Naive thymus-derived CD4-positive, alpha-beta T cell (primary cell): ENCODE measurements around the gene MARS2. TPM values are rescaled to one million over a fixed set of nuclear protein-coding genes. Genes with fewer than 3 reads are reported as not detected.
"Not testable (repeated sequence)": the region's sequence is repeated elsewhere in the genome, so short reads cannot be mapped to it uniquely, and the experiment has no call there.

Experiments used
- ATAC-seq: fragments of 150-1000 bp; cut with Tn5 transposase; 2 replicates; pipeline ENCODE4 v1.10.0; 2021; ENCODE audit warnings: mild to moderate bottlenecking, moderate library complexity
- CTCF ChIA-PET: fragments of 350-600 bp; sonication (Branson Sonifier 250); formaldehyde crosslinking; loops from one replicate; lab custom pipeline; 2021; ENCODE audit warnings: antibody characterized with exemption; lab: Charles Lee
- POLR2A ChIA-PET: fragments of 350-600 bp; sonication (Branson Sonifier 250); formaldehyde crosslinking; loops from one replicate; lab custom pipeline; 2021; ENCODE audit warnings: antibody characterized with exemption, inconsistent platforms; lab: Charles Lee
- DNase-seq, 9 donors: peaks; one replicate each; pipeline versions ENCODE4 v3.0.0 to v3.0.0-alpha.2; 2020 to 2022; ENCODE audit warnings: mixed read lengths in 1 of 9
- H3K27ac ChIP-seq: one replicate; pipeline ENCODE4 v1.7.0; 2013; ENCODE audit warnings: mild to moderate bottlenecking, low read depth, low read length, moderate library complexity
- H3K27me3 ChIP-seq, 2 donors: one replicate each; pipeline ENCODE4 v1.7.0; 2013; ENCODE audit warnings: low read length in 2 of 2, mild to moderate bottlenecking in 2 of 2, moderate library complexity in 2 of 2; ENCODE audit not compliant: control insufficient read depth in 2 of 2, insufficient read depth in 2 of 2
- H3K36me3 ChIP-seq, 3 experiments: 1 replicate in 2 of 3; 2 replicates in 1 of 3; pipeline ENCODE4 v1.7.0; 2013; ENCODE audit warnings: low read length in 3 of 3, mild to moderate bottlenecking in 3 of 3, moderate library complexity in 1 of 3; ENCODE audit not compliant: insufficient read depth in 3 of 3, control insufficient read depth in 2 of 3
- H3K4me1 ChIP-seq, 2 donors: one replicate each; pipeline ENCODE4 v1.7.0; 2013; ENCODE audit warnings: low read length in 2 of 2, mild to moderate bottlenecking in 2 of 2, moderate library complexity in 1 of 2; ENCODE audit not compliant: control insufficient read depth in 2 of 2, insufficient read depth in 2 of 2
- H3K4me3 ChIP-seq: 2 replicates; pipeline ENCODE4 v1.7.0; 2013; ENCODE audit warnings: mild to moderate bottlenecking, low read length
- H3K9me3 ChIP-seq, 3 experiments: 1 replicate in 2 of 3; 2 replicates in 1 of 3; pipeline ENCODE4 v1.7.0; 2013; ENCODE audit warnings: low read length in 3 of 3; ENCODE audit not compliant: control insufficient read depth in 2 of 3
- H3K27ac Mint-ChIP-seq, 9 donors: one replicate each; pipeline ENCODE4 v1.8.0; 2020 to 2022; ENCODE audit warnings: mixed read lengths in 9 of 9, mild to moderate bottlenecking in 8 of 9, moderate library complexity in 5 of 9, inconsistent platforms in 2 of 9
- H3K27me3 Mint-ChIP-seq, 5 donors: one replicate each; pipeline ENCODE4 v1.8.0; 2021 to 2022; ENCODE audit warnings: mixed read lengths in 5 of 5, mild to moderate bottlenecking in 1 of 5
- H3K36me3 Mint-ChIP-seq, 5 donors: one replicate each; pipeline ENCODE4 v1.8.0; 2020 to 2022; ENCODE audit warnings: mixed read lengths in 5 of 5, mild to moderate bottlenecking in 3 of 5, inconsistent platforms in 1 of 5
- H3K4me1 Mint-ChIP-seq, 7 donors: one replicate each; pipeline ENCODE4 v1.8.0; 2020 to 2022; ENCODE audit warnings: mixed read lengths in 7 of 7, mild to moderate bottlenecking in 3 of 7, inconsistent platforms in 1 of 7
- H3K4me3 Mint-ChIP-seq, 10 donors: one replicate each; pipeline ENCODE4 v1.8.0; 2020 to 2022; ENCODE audit warnings: mild to moderate bottlenecking in 10 of 10, mixed read lengths in 10 of 10, moderate library complexity in 6 of 10, inconsistent platforms in 2 of 10
- H3K9me3 Mint-ChIP-seq, 11 donors: one replicate each; pipeline ENCODE4 v1.8.0; 2020 to 2022; ENCODE audit warnings: mixed read lengths in 11 of 11, mild to moderate bottlenecking in 4 of 11, inconsistent platforms in 1 of 11, moderate library complexity in 1 of 11
- intact Hi-C, 2 donors: fragments of 100-400 bp; cut with micrococcal nuclease; formaldehyde crosslinking; loops; one replicate each; pipeline ENCODE4 v1.15.1; 2023
- polyA plus RNA-seq, 2 donors: library from polyadenylated mRNA; unstranded; fragments of 300-500 nt; fragmentation: Illumina TruSeq; gene quantifications; one replicate each; pipeline ENCODE4 v1.2.3, GENCODE V29; 2021
- total RNA-seq, 6 experiments: library from RNA in 5 of 6; stranded (reverse) in 5 of 6; gene quantifications; 1 replicate in 5 of 6; 2 replicates in 1 of 6; pipeline ENCODE4 v1.2.3 and lab custom pipeline; 2021 to 2026

MARS2 gene
- total and polyA plus RNA-seq, 7 experiments from 2014 or later = 7.7 to 15.4 (median 10.0) TPM

DNA sequence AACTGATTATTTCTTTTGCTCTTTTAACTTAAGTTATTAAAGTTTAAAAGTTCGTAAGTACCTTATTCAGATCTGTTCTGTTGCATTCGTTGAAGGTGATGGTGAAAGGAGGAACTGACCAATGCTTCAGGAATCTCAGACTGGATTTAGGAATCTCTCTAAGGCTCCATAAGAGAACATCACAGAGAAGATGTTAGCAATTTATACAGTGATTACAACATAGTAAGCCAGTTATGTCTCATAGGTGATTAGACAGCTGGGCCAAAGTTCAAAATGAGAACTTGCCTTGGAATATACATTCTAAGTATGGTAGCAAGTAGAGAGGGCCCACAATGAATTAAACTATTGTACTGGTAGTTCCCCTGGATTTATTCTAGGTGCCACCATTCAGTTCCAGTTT lies 3.2 kb downstream of the MARS2 start:
- peaks cover 29 to 32% of the 10 kb centered on the region in 2 donors for H3K4me1 ChIP-seq
- no peaks in the 10 kb centered on the region for H3K27me3 ChIP-seq
- DNase-seq (no peak), ATAC-seq (no peak)
- Mint-ChIP-seq H3K4me3 (peak overlapping the region; percentile 14 to 78 (median 49)), H3K27me3 (no peaks in the 10 kb centered on the region), H3K36me3 (peaks cover 0 to 22% (median 12%) of the 10 kb centered on the region in 5 donors), H3K27ac (no peak overlapping the region), H3K4me1 (peaks cover 40 to 78% (median 62%) of the 10 kb centered on the region in 7 donors), H3K9me3 (no peaks in the 10 kb centered on the region)
- intact Hi-C loops = loop anchor here (5.0 to 10.0 kb wide), 6 partner anchors 156 to 1641 kb away; partner anchors contain the start of gene DNAH7 (in 1 of the 2)
- no peak overlapping the region for H3K27ac ChIP-seq
- POLR2A ChIA-PET = no interaction called here
- CTCF ChIA-PET = interaction anchor here (2.4 kb wide), 1 partner anchor 591 kb away, joined by 11 read pairs; no protein-coding TSS in a partner anchor
- H3K9me3 ChIP-seq = no peaks in the 10 kb centered on the region
- H3K4me3 ChIP-seq = peak overlapping the region; percentile 3
- H3K36me3 ChIP-seq = peaks cover 0 to 12% (median 4%) of the 10 kb centered on the region in 3 experiments

DNA sequence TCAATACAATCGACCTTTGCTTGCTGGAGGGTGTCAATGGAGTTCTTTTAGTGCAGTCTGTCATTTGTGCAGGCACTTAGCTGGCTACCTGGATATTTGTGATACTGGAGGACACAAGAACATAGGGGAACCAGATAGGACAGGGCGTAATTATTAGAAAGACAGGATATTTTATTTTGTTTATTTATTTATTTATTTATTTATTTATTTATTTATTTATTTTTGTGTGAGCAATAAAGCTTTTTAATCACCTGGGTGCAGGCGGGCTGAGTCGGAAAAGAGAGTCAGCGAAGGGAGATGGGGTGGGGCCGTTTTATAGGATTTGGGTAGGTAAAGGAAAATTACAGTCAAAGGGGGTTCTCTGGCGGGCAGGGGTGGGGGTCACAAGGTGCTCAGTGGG lies 4.0 kb downstream of the MARS2 start:
- peaks cover 40 to 76% (median 64%) of the 10 kb centered on the region in 7 donors for H3K4me1 Mint-ChIP-seq
- H3K4me3 ChIP-seq, H3K27me3 ChIP-seq, H3K9me3 ChIP-seq, H3K27ac ChIP-seq, ATAC-seq, POLR2A ChIA-PET, H3K27me3 Mint-ChIP-seq, H3K9me3 Mint-ChIP-seq, DNase-seq: not testable (repeated sequence)
- H3K4me1 ChIP-seq = peaks cover 29 to 32% of the 10 kb centered on the region in 2 donors
- peak overlapping the region in 1 of 9 donors; percentile 90 for H3K27ac Mint-ChIP-seq
- peaks cover 0 to 23% (median 12%) of the 10 kb centered on the region in 5 donors for H3K36me3 Mint-ChIP-seq
- H3K36me3 ChIP-seq = peaks cover 0 to 12% (median 4%) of the 10 kb centered on the region in 3 experiments
- intact Hi-C loops = loop anchor here (5.0 to 10.0 kb wide), 6 partner anchors 156 to 1642 kb away; partner anchors contain the start of gene DNAH7 (in 1 of the 2)
- CTCF ChIA-PET = interaction anchor here (0.6 kb wide), 2 partner anchors 9 to 715 kb away, joined by 3 read pairs; no protein-coding TSS in a partner anchor
- H3K4me3 Mint-ChIP-seq = peak overlapping the region in 9 of 10 donors; percentile 14 to 73 (median 53)

DNA sequence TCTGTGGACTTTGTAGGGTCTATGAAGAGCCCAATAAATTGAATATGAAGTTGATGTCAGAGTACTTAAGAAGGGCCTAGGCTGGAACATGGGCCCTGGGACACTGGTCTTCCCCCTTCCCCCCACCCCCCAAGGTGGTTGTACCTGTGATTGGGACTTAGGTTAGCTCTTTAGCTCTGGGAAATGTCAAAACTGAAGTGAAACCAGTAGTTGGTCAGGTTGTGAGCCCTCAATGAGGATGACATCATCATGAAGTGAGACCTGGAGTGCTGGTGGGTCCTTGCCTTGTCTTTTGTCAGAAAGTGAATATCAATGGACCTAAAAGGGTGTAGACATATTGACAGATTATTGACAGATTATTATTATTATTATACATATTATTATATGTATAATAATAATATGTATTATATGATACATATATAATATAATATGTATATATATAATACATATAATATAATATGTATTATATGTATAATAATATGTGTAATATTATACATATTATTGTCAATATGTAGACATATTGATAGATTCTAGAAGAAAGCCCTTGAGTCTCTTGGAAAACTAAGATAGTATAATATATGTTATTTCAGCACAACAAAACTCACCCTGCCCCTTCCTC lies 5.4 kb downstream of the MARS2 start:
- Histone ChIP-seq H3K36me3 (peaks cover 0 to 8% (median 4%) of the 10 kb centered on the region in 3 experiments), H3K9me3 (no peaks in the 10 kb centered on the region), H3K27ac (no peak overlapping the region), H3K27me3 (no peaks in the 10 kb centered on the region), H3K4me3 (no peak overlapping the region), H3K4me1 (peaks cover 28 to 29% of the 10 kb centered on the region in 2 donors)
- no peak overlapping the region for H3K27ac Mint-ChIP-seq
- H3K9me3 Mint-ChIP-seq = no peaks in the 10 kb centered on the region
- peak overlapping the region in 1 of 10 donors; percentile 66 for H3K4me3 Mint-ChIP-seq
- H3K27me3 Mint-ChIP-seq = no peaks in the 10 kb centered on the region
- peaks cover 0 to 27% (median 13%) of the 10 kb centered on the region in 5 donors for H3K36me3 Mint-ChIP-seq
- ATAC-seq (no peak), DNase-seq (no peak)
- intact Hi-C loops = no loop called here
- POLR2A ChIA-PET = no interaction called here
- CTCF ChIA-PET = no interaction called here
- peaks cover 37 to 69% (median 57%) of the 10 kb centered on the region in 7 donors for H3K4me1 Mint-ChIP-seq

DNA sequence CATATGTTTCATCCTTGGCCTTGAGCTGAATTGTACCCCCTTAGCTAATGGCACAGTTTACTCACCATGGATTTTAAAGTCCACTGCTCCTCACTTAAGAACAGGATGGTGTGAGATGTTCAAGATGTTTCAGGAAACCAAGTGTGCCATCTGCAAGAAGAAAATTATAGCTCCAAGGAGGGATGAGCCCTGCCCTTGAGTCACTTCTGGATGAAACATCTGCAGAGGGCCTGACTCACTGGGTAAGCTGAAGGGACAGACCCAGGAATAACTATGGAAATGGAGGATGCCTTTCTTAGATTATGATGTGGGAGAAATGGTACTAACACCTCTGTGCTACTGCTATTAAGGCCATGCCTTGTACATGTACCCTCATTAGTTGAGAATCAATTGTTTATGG lies 6.4 kb downstream of the MARS2 start:
- no peak overlapping the region for H3K4me3 Mint-ChIP-seq
- no peaks in the 10 kb centered on the region for H3K27me3 Mint-ChIP-seq
- CTCF ChIA-PET = no interaction called here
- no peak overlapping the region for H3K27ac Mint-ChIP-seq
- intact Hi-C loops = no loop called here
- ATAC-seq = no peak
- no peak for DNase-seq
- peaks cover 31 to 60% (median 50%) of the 10 kb centered on the region in 7 donors for H3K4me1 Mint-ChIP-seq
- peaks cover 0 to 31% (median 13%) of the 10 kb centered on the region in 5 donors for H3K36me3 Mint-ChIP-seq
- H3K4me1 ChIP-seq = peaks cover 21 to 22% of the 10 kb centered on the region in 2 donors
- no peaks in the 10 kb centered on the region for H3K9me3 ChIP-seq
- H3K27ac ChIP-seq = no peak overlapping the region
- peaks cover 0 to 6% (median 4%) of the 10 kb centered on the region in 3 experiments for H3K36me3 ChIP-seq
- H3K27me3 ChIP-seq = no peaks in the 10 kb centered on the region
- POLR2A ChIA-PET = no interaction called here
- H3K4me3 ChIP-seq = no peak overlapping the region
- no peaks in the 10 kb centered on the region for H3K9me3 Mint-ChIP-seq

DNA sequence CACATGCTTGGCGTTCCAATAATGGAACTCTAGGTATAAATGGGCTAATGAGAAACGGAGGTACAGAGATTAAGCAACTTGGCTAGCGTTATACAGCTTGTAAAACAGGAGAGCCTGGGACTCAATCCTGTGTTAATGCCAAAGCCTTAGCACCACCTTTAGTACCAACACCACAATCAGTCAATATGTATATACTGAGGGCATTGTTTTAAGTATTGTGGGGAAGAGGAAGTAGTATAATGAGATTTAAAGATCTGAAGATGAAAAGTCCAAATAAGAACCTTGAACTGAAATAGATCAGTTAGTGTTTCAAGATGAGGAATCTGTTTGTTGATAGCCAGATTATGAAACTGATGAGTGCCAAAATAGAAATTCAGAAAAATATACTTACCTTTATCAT lies 8.1 kb downstream of the MARS2 start:
- ATAC-seq (no peak), DNase-seq (no peak)
- Histone ChIP-seq H3K4me3 (no peak overlapping the region), H3K9me3 (no peaks in the 10 kb centered on the region), H3K36me3 (peaks cover 0 to 6% (median 4%) of the 10 kb centered on the region in 3 experiments), H3K4me1 (peaks cover 5 to 8% of the 10 kb centered on the region in 2 donors), H3K27me3 (no peaks in the 10 kb centered on the region), H3K27ac (no peak overlapping the region)
- Mint-ChIP-seq H3K27ac (peak overlapping the region in 1 of 9 donors; percentile 49), H3K27me3 (no peaks in the 10 kb centered on the region), H3K4me1 (peaks cover 20 to 45% (median 37%) of the 10 kb centered on the region in 7 donors), H3K9me3 (no peaks in the 10 kb centered on the region), H3K36me3 (peaks cover 0 to 31% (median 13%) of the 10 kb centered on the region in 5 donors), H3K4me3 (no peak overlapping the region)
- POLR2A ChIA-PET = no interaction called here
- CTCF ChIA-PET = no interaction called here
- intact Hi-C loops = no loop called here

DNA sequence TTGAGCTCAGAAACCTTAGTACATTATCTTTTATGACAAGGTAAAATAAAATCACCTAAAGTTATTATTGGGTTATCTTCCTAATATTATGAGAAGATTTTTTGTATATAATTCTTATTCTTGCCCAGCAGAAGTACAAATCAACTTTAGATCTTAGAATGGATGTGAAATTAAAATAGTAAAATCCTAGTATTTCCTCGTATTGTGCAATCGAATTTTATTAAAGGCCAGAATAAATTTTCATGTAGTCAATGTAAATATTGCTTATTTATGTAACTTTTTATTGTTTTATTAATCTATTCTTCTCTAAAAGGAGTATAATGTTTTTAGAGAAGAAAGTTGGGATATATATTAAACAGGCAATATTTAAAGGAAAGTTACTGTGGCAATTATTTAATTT lies 12.7 kb downstream of the MARS2 start:
- H3K27me3 Mint-ChIP-seq = no peaks in the 10 kb centered on the region
- DNase-seq = no peak
- H3K4me1 ChIP-seq = no peaks in the 10 kb centered on the region
- H3K27me3 ChIP-seq = no peaks in the 10 kb centered on the region
- intact Hi-C loops = no loop called here
- peaks cover 0 to 10% (median 0%) of the 10 kb centered on the region in 5 donors for H3K36me3 Mint-ChIP-seq
- no peak overlapping the region for H3K4me3 ChIP-seq
- no peaks in the 10 kb centered on the region for H3K36me3 ChIP-seq
- POLR2A ChIA-PET = no interaction called here
- H3K27ac ChIP-seq = no peak overlapping the region
- no peak overlapping the region for H3K27ac Mint-ChIP-seq
- peaks cover 0 to 9% (median 6%) of the 10 kb centered on the region in 7 donors for H3K4me1 Mint-ChIP-seq
- H3K9me3 Mint-ChIP-seq = no peaks in the 10 kb centered on the region
- no peak overlapping the region for H3K4me3 Mint-ChIP-seq
- no peaks in the 10 kb centered on the region for H3K9me3 ChIP-seq
- CTCF ChIA-PET = interaction anchor here (0.6 kb wide), 1 partner anchor 84 kb away, joined by 3 read pairs; no protein-coding TSS in a partner anchor
- ATAC-seq = no peak
